HepG2 (cell line): ENCODE results near the gene FANCG. TPM values are rescaled to one million over a fixed set of nuclear protein-coding genes. Genes with fewer than 3 reads are reported as not detected.
A peak's percentile ranks its signal among the peaks of the same experiment; 100 is the strongest.

Experiments
- ATF1 ChIP-seq: IDR thresholded peaks from 2 replicates; pipeline ENCODE4 v1.6.1; 2016; ENCODE audit warnings: mild to moderate bottlenecking, control low read depth
- CC2D1A ChIP-seq: sonication (generic); formaldehyde crosslinking; IDR thresholded peaks from 2 replicates; pipeline ENCODE4 v1.8.1; 2023; ENCODE audit warnings: mild to moderate bottlenecking, missing genetic modification reagents
- CREB1 ChIP-seq, 2 experiments: fragments of 450-650 bp in 1 of 2; IDR thresholded peaks; 2 replicates each; pipeline ENCODE4 v1.6.1; 2016 to 2017; ENCODE audit warnings: control low read depth in 1 of 2, mild to moderate bottlenecking in 1 of 2, missing compliant biosample characterization in 1 of 2, missing genetic modification characterization in 1 of 2
- JUNB ChIP-seq: sonication (generic); formaldehyde crosslinking; IDR thresholded peaks from 2 replicates; pipeline ENCODE4 v1.8.0; 2022; ENCODE audit warnings: missing genetic modification reagents, mild to moderate bottlenecking, borderline replicate concordance
- KLF13 ChIP-seq: sonication (generic); formaldehyde crosslinking; IDR thresholded peaks from 2 replicates; pipeline ENCODE4 v1.4.0; 2020; ENCODE audit warnings: mild to moderate bottlenecking, missing genetic modification reagents
- KMT2A ChIP-seq: sonication (generic); formaldehyde crosslinking; IDR thresholded peaks from 2 replicates; pipeline ENCODE4 v1.4.0; 2020; ENCODE audit warnings: missing genetic modification reagents
- NCOR1 ChIP-seq: fragments of 200-600 bp; sonication (generic); IDR thresholded peaks from 2 replicates; pipeline ENCODE4 v1.7.0; 2017; ENCODE audit warnings: antibody characterized with exemption, low read length, borderline replicate concordance
- NR3C1 ChIP-seq: sonication (generic); formaldehyde crosslinking; IDR thresholded peaks from 2 replicates; pipeline ENCODE4 v1.4.0; 2020; ENCODE audit warnings: missing genetic modification reagents
- SMAD1 ChIP-seq: sonication (generic); formaldehyde crosslinking; IDR thresholded peaks from 2 replicates; pipeline ENCODE4 v1.4.0; 2020; ENCODE audit warnings: missing genetic modification reagents, low read depth, mild to moderate bottlenecking, borderline replicate concordance
- STAG1 ChIP-seq: sonication (generic); formaldehyde crosslinking; IDR thresholded peaks from 2 replicates; pipeline ENCODE4 v1.4.0; 2020; ENCODE audit warnings: missing genetic modification reagents
- TAF1 ChIP-seq: sonication (generic); formaldehyde crosslinking; IDR thresholded peaks from 2 replicates; pipeline ENCODE4 v1.4.0; 2020; ENCODE audit warnings: missing genetic modification reagents
- ZFP62 ChIP-seq: sonication (generic); formaldehyde crosslinking; IDR thresholded peaks from 2 replicates; pipeline ENCODE4 v1.4.0; 2020; ENCODE audit warnings: missing genetic modification reagents
- ZNF101 ChIP-seq: sonication (generic); formaldehyde crosslinking; IDR thresholded peaks from 2 replicates; pipeline ENCODE4 v1.4.0; 2020; ENCODE audit warnings: mild to moderate bottlenecking, low read depth, missing genetic modification reagents, borderline replicate concordance
- ZNF337 ChIP-seq: sonication (generic); formaldehyde crosslinking; IDR thresholded peaks from 2 replicates; pipeline ENCODE4 v1.5.1; 2020; ENCODE audit warnings: missing genetic modification reagents, low read depth, mild to moderate bottlenecking, borderline replicate concordance
- ZNF703 ChIP-seq: sonication (generic); formaldehyde crosslinking; IDR thresholded peaks from 2 replicates; pipeline ENCODE4 v1.5.1; 2020; ENCODE audit warnings: missing genetic modification reagents, mild to moderate bottlenecking, moderate library complexity, borderline replicate concordance
- ZSCAN22 ChIP-seq: sonication (generic); formaldehyde crosslinking; IDR thresholded peaks from 2 replicates; pipeline ENCODE4 v1.4.0; 2020; ENCODE audit warnings: mild to moderate bottlenecking, missing genetic modification reagents
- polyA plus RNA-seq, 8 experiments: library from polyadenylated mRNA; depleted of rRNA in 3 of 8; stranded (reverse) in 7 of 8; unstranded in 1 of 8; fragments of >200 nt; fragmentation: Illumina TruSeq in 4 of 8; extraction: Trizol in 4 of 8; gene quantifications; 2 replicates each; pipeline versions ENCODE4 v1.2.1 to v1.2.3, GENCODE V29; 2011 to 2016; ENCODE audit warnings: low read depth in 4 of 8, missing spikeins in 1 of 8, mixed read lengths in 1 of 8; ENCODE audit not compliant: insufficient read depth in 1 of 8
- total RNA-seq, 5 experiments: library from RNA; depleted of rRNA; stranded (reverse); fragments of >200 nt; fragmentation: Illumina TruSeq; extraction: Trizol; gene quantifications; 2 replicates each; pipeline ENCODE4 v1.2.3, GENCODE V29; 2016; ENCODE audit warnings: low read depth in 1 of 5
- TF ChIP-seq, protein P1 (sequence below): IDR thresholded peaks from 2 replicates; pipeline ENCODE4 v1.6.1; 2016
- TF ChIP-seq, protein P2 (sequence below): sonication (generic); formaldehyde crosslinking; conservative IDR thresholded peaks from 2 replicates; pipeline ENCODE4 v1.4.0; 2020; ENCODE audit warnings: missing genetic modification reagents
- TF ChIP-seq, protein P3 (sequence below): IDR thresholded peaks from 2 replicates; pipeline ENCODE4 v1.6.1; 2016; ENCODE audit warnings: missing genetic modification reagents, missing compliant biosample characterization
- TF ChIP-seq, protein P4 (sequence below): sonication (generic); formaldehyde crosslinking; IDR thresholded peaks from 2 replicates; pipeline ENCODE4 v1.4.0; 2020; ENCODE audit warnings: missing genetic modification reagents, borderline replicate concordance

FANCG gene
- total and polyA plus RNA-seq, 2 of the 13 experiments (the other 11 are each of a cell fraction or from before 2014, with no cell fraction given): 14.4 to 45.1 TPM

DNA sequence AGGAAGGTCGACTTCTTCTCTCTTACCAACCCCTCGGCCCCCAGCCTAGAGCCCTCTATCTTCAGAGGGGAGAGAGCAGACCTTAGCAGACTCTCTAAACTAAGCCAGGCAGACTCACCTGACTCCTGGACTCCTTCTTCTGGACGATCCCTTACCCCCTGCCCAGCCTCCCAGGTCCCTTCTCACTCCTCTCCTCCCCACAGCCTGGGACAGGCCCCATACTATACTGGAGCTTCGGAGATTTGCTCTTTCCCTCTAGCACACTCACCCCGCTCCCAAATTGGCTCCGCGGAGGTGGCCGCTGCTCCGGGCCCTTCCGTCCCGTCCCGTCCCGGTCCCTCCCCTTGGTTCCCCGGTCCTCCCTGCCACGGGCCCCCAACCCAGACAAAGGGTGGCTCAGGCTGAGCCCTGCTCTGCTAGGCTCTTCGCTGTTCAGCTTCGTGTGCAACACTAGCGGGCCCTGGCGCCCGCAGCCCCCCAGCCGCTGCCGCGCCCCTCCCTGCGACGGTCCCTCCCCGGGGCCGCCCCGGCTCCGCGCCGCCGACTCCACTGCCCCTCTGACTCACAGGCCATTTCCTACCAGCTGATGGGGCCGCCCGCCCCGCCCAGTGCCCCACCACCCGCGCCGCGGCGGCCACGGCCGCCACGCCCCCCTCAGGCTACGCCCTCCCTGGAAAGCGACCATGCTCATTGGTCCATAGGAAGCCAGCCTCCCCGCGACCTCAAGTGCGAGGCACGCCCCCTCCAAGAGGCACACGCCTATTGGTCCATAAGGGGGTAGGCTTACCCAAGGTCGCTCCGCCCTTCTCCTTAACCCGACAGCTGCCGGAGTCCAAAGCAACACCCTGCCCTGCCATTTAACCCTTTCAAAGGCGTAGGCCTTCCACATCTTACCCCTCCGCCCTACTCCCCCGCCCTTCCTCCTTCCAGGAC lies 31.5 kb upstream of the FANCG start (continued):
- TF ChIP-seq ZNF703 (CRISPR knock-in tag) (no peak), ZNF337 (CRISPR knock-in tag) (no peak), JUNB (no peak), CREB1 (IDR thresholded peaks at IDR 0.05) (no peak), CREB1 (CRISPR knock-in tag; IDR thresholded peaks at IDR 0.05) (no peak), KLF13 (CRISPR knock-in tag) (no peak), ZNF101 (CRISPR knock-in tag) (no peak), ATF1 (no peak), STAG1 (CRISPR knock-in tag) (no peak), ZFP62 (no peak), CC2D1A (no peak), NCOR1 (peak; percentile 41; the same call in 1 of the 2 replicates), SMAD1 (peak; percentile 46; the same call in 1 of the 2 replicates), NR3C1 (CRISPR knock-in tag) (no peak), ZSCAN22 (no peak), TAF1 (CRISPR knock-in tag) (0 out of 2 replicates have a peak, but pooled peaks have one; percentile 17), KMT2A (CRISPR knock-in tag) (0 out of 2 replicates have a peak, but pooled peaks have one; percentile 28)
- TF ChIP-seq, protein P1, sequence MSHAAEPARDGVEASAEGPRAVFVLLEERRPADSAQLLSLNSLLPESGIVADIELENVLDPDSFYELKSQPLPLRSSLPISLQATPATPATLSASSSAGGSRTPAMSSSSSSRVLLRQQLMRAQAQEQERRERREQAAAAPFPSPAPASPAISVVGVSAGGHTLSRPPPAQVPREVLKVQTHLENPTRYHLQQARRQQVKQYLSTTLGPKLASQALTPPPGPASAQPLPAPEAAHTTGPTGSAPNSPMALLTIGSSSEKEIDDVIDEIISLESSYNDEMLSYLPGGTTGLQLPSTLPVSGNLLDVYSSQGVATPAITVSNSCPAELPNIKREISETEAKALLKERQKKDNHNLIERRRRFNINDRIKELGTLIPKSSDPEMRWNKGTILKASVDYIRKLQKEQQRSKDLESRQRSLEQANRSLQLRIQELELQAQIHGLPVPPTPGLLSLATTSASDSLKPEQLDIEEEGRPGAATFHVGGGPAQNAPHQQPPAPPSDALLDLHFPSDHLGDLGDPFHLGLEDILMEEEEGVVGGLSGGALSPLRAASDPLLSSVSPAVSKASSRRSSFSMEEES: no peak
- TF ChIP-seq, protein P2, sequence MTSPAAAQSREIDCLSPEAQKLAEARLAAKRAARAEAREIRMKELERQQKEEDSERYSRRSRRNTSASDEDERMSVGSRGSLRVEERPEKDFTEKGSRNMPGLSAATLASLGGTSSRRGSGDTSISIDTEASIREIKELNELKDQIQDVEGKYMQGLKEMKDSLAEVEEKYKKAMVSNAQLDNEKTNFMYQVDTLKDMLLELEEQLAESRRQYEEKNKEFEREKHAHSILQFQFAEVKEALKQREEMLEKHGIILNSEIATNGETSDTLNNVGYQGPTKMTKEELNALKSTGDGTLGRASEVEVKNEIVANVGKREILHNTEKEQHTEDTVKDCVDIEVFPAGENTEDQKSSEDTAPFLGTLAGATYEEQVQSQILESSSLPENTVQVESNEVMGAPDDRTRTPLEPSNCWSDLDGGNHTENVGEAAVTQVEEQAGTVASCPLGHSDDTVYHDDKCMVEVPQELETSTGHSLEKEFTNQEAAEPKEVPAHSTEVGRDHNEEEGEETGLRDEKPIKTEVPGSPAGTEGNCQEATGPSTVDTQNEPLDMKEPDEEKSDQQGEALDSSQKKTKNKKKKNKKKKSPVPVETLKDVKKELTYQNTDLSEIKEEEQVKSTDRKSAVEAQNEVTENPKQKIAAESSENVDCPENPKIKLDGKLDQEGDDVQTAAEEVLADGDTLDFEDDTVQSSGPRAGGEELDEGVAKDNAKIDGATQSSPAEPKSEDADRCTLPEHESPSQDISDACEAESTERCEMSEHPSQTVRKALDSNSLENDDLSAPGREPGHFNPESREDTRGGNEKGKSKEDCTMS (CRISPR knock-in tag): no peak
- TF ChIP-seq, protein P3, sequence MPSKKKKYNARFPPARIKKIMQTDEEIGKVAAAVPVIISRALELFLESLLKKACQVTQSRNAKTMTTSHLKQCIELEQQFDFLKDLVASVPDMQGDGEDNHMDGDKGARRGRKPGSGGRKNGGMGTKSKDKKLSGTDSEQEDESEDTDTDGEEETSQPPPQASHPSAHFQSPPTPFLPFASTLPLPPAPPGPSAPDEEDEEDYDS: peak; percentile 60; the same call in 1 of the 2 replicates
- TF ChIP-seq, protein P4, sequence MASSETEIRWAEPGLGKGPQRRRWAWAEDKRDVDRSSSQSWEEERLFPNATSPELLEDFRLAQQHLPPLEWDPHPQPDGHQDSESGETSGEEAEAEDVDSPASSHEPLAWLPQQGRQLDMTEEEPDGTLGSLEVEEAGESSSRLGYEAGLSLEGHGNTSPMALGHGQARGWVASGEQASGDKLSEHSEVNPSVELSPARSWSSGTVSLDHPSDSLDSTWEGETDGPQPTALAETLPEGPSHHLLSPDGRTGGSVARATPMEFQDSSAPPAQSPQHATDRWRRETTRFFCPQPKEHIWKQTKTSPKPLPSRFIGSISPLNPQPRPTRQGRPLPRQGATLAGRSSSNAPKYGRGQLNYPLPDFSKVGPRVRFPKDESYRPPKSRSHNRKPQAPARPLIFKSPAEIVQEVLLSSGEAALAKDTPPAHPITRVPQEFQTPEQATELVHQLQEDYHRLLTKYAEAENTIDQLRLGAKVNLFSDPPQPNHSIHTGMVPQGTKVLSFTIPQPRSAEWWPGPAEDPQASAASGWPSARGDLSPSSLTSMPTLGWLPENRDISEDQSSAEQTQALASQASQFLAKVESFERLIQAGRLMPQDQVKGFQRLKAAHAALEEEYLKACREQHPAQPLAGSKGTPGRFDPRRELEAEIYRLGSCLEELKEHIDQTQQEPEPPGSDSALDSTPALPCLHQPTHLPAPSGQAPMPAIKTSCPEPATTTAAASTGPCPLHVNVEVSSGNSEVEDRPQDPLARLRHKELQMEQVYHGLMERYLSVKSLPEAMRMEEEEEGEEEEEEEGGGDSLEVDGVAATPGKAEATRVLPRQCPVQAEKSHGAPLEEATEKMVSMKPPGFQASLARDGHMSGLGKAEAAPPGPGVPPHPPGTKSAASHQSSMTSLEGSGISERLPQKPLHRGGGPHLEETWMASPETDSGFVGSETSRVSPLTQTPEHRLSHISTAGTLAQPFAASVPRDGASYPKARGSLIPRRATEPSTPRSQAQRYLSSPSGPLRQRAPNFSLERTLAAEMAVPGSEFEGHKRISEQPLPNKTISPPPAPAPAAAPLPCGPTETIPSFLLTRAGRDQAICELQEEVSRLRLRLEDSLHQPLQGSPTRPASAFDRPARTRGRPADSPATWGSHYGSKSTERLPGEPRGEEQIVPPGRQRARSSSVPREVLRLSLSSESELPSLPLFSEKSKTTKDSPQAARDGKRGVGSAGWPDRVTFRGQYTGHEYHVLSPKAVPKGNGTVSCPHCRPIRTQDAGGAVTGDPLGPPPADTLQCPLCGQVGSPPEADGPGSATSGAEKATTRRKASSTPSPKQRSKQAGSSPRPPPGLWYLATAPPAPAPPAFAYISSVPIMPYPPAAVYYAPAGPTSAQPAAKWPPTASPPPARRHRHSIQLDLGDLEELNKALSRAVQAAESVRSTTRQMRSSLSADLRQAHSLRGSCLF: no peak
